NCI-H345 treated with DMSO at 0.1 percent for 48 hours (cell line): Measurements from ENCODE around the gene SMAD5.

Source experiments
- DNase-seq: peaks from one replicate; lab custom pipeline; 2025; ENCODE audit not compliant: unreplicated experiment; lab: John Stamatoyannopoulos, UW

SMAD5 gene

DNA sequence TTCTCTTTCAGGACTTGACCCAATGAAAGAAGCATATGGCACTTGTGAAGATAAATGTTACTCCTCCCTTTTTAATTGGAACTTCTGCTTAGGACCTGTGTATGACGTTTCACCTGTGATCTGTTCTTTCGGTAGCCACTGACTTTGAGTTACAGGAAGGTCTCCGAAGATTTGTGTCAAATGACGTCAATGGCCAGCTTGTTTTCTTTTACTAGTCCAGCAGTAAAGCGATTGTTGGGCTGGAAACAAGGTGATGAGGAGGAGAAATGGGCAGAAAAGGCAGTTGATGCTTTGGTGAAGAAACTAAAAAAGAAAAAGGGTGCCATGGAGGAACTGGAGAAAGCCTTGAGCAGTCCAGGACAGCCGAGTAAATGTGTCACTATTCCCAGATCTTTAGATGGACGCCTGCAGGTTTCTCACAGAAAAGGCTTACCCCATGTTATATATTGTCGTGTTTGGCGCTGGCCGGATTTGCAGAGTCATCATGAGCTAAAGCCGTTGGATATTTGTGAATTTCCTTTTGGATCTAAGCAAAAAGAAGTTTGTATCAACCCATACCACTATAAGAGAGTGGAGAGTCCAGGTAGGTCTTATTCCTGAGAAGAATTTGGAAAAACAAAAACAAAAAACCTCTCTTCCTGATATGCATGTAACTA is 21.1 kb downstream of the SMAD5 start:
- no peak for DNase-seq

DNA sequence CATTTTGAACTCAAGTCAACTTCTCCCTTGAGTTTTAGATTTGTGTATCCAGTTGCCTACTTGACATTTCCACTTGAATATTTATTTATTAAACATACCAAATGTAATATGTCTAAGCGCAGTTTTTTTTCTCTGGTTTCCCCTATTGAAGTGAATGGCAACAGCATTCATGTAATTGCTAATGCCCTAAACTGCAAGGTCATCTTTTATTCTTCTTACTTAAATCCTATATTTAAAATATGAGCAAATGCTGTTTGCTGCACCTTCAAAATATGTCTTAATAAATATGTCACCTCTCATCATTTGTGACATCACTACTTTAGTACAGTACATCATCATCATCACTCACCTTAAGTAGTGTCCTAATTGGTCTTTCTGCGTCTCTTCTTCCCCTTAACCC is 22.4 kb downstream of the SMAD5 start:
- no peak for DNase-seq

DNA sequence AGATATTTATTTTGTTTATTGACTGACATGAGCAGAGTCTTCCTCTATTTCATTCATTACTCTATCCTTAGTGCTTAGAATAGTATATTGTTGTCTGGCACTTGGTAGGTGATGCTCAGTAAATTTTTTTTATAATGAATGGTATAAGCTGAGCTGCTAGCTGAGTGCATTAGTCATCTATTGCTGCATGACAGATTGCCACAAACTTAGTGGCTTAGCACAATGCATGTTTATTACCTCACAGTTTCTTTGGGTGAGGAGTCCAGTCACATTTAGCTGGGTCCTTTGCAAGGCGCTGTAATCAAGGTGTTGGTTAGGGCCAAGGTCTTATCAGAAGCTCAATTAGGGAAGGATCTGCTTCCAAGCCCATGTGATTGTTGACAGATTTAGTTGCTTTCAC is 23.1 kb downstream of the SMAD5 start:
- DNase-seq: no peak

DNA sequence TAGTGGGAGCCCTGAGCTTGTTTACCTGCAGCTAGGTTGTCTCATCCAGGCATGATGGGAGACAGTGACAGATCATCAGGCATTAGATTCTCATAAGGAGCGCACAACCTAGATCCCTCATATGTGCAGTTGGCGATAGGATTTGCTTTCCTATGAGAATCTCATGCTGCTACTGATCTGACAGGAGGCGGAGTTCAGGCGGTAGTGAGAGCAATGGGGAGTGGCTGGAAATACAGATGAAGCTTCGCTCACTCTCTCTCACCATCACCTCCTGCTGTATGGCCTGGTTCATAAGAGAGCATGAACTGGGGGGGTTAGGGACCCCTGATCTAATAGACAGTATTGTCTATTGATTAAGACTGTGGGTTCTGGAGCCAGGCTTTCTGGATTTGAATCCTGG is 24.9 kb downstream of the SMAD5 start:
- no peak for DNase-seq

- DNase-seq: no peak
Observed at GRCh38 chr5:136159457-136159856, 26.8 kb downstream of the SMAD5 start.

DNA sequence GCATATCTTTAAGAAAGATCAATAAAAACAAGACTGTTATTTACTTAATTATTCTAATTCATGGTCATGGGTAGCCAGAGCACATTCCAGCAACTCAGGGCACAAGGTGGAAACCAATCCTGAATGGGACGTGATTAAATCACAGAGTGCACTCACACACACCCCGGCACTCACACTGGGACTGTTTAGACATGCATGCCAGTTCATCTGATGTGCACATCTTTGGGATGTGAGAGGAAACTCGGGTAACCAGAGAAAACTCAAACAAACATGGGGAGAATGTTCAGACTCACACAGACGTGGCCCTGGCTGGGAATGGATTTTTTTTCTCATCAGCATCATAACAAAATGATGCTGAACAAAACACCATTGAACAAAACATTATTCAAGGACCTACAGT is 29.4 kb downstream of the SMAD5 start:
- no peak for DNase-seq

GRCh38 chr5:136164226-136164625 is 31.6 kb downstream of the SMAD5 start:
- no peak for DNase-seq

- DNase-seq: no peak
Observed at GRCh38 chr5:136166909-136167308, 34.3 kb downstream of the SMAD5 start.

DNA sequence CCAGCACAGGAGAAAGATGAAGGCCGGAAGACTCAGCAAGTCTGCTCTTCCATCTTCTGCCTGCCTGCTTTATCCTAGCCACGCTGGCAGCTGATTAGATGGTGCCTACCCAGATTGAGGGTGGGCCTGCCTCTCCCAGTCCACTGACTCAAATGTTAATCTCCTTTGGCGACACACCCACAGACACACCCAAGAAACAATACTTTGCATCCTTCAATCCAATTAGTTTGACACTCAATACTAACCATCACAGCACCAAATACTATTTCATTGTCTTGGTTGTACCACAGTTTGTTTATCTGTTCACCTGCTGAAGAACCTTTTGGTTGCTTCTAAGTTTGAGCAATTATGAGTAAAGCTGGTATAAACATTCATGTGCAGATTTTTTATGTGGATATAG is 36.6 kb downstream of the SMAD5 start:
- no peak for DNase-seq

DNA sequence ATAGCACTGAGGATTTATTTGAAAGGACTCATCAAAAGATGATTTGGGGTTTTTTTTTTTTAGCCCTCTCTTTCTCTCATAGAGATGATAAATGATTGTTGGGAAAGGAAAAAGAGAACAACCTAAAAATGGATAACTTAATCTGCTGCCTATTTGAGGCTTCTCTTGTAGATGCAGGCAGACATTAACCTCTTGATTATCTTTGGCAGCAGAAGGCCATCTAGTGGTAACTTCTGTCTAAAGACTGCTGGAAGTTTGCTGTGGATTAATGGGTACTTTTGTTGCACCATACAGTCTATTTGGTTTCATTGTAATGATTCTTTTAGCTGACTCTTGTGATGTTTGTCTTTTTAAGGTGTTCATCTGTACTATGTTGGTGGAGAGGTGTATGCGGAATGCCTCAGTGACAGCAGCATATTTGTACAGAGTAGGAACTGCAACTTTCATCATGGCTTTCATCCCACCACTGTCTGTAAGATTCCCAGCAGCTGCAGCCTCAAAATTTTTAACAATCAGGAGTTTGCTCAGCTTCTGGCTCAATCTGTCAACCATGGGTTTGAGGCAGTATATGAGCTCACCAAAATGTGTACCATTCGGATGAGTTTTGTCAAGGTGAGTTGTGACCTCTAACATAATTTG is 41.5 kb downstream of the SMAD5 start:
- peak; percentile 37 for DNase-seq

GRCh38 chr5:136182618-136183017 is 50.0 kb downstream of the SMAD5 start:
- no peak for DNase-seq

- no peak for DNase-seq
Observed at GRCh38 chr5:136185974-136186665, 53.5 kb downstream of the SMAD5 start.

- no peak for DNase-seq
Observed at GRCh38 chr5:136186796-136187195, 54.2 kb downstream of the SMAD5 start.

GRCh38 chr5:136188859-136189258 is 56.2 kb downstream of the SMAD5 start:
- no peak for DNase-seq

- no peak for DNase-seq
Observed at GRCh38 chr5:136190091-136190720, 57.6 kb downstream of the SMAD5 start.

- DNase-seq: no peak
Observed at GRCh38 chr5:136190904-136191303, 58.3 kb downstream of the SMAD5 start.

DNA sequence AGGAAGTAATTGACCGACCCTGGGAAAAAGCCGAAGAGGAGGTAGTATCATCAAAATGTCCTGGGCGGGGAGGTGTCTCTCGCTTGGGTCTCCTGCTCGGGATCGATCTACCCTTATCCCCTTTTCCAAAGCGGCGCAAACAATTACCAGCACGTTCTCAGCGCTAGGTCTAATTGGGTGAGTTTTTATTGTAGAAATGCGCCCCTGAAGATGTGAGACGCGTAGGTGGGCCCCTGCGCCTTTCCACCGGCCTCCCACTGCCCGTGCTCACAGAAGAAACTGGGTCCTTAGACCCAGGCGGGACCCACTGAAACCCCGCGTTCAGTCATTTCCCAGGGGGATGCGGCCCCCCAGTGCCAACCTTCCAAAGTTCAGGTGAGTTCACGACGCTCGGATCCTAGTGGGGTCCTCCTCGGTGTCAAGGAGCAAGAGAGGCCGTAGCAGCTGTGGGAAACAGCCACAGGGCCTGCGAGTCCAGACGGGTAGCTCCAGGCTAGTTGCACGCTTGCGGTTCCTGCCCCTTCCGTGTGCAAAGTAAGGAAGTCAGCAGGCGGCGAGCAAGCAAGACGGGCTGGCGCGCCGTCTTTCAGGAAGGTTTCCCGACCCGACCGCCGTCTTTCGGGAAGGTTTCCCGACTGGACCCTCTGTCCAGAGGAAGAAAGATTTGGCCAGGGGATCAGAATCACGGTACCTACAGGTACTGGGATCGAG is 58.8 kb downstream of the SMAD5 start:
- no peak for DNase-seq

- DNase-seq: peak; percentile 5
Observed at GRCh38 chr5:136192015-136192525, 59.4 kb downstream of the SMAD5 start.

GRCh38 chr5:136192526-136193321 is 60.1 kb downstream of the SMAD5 start, which contains the start of gene SMIM32:
TSS of gene SMIM32 (minus strand) at chr5:136193162. CDS start at chr5:136192524, 638 bp downstream.
- DNase-seq: peak; percentile 57

DNA sequence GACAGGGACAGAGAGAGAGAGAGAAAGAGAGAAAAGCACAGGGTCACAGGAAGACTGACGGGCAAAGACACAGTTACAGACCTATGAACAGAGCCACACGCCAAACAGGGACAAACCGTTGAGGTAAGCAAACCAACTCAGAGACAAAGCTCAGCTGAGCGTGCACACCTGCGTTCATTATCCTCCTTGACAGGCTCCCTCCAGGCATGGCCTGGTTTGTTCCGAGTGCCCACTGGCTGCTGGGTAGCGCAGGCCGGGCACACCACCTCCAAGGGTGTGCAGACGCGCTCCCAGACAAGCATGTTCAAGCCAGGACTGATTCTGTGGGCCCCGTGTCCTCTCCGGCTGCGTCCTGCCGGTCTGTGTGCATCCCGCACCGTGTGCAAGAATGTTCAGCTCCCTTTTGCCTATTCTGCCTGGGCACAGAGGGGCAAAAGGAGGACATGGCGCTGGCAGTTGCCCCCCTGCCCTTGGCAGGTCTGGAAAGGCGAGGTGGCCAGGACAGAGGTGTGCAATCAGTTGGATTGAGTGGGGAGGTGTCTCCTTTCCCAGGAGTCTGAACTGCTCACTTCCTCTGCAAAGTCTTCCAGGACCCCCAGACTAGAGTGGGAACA is 60.8 kb downstream of the SMAD5 start:
- DNase-seq: peak; percentile 57
